Retina (tissue), 1 donor: ENCODE data around the gene DNER.
A peak's percentile ranks its signal among the peaks of the same experiment; 100 is the strongest.

Experiments used
- DNase-seq: peaks from one replicate; pipeline ENCODE4 v3.0.0-alpha.2; 2016

DNER gene

GRCh38 chr2:229669841-229670240, 44.5 kb downstream of the DNER start:
- no peak for DNase-seq

GRCh38 chr2:229666811-229667210, 47.5 kb downstream of the DNER start:
- no peak for DNase-seq

GRCh38 chr2:229665158-229665557, 49.2 kb downstream of the DNER start:
- no peak for DNase-seq

- no peak for DNase-seq
Measured at GRCh38 chr2:229661478-229661877, 52.9 kb downstream of the DNER start.

- DNase-seq = no peak
Measured at GRCh38 chr2:229660951-229661350, 53.4 kb downstream of the DNER start.

- no peak for DNase-seq
Measured at GRCh38 chr2:229660391-229660790, 54.0 kb downstream of the DNER start.

GRCh38 chr2:229658004-229658403, 56.4 kb downstream of the DNER start:
- no peak for DNase-seq

- no peak for DNase-seq
Measured at GRCh38 chr2:229654437-229654836, 59.9 kb downstream of the DNER start.

GRCh38 chr2:229653531-229653930, 60.8 kb downstream of the DNER start:
- no peak for DNase-seq

- DNase-seq = no peak
Measured at GRCh38 chr2:229652796-229653195, 61.6 kb downstream of the DNER start.

GRCh38 chr2:229650901-229651300, 63.5 kb downstream of the DNER start:
- DNase-seq = peak; percentile 41

GRCh38 chr2:229650059-229650458, 64.3 kb downstream of the DNER start:
- no peak for DNase-seq

- no peak for DNase-seq
Measured at GRCh38 chr2:229646186-229646723, 68.1 kb downstream of the DNER start.

- DNase-seq = no peak
Measured at GRCh38 chr2:229642371-229642770, 72.0 kb downstream of the DNER start.

- DNase-seq = no peak
Measured at GRCh38 chr2:229641676-229642075, 72.7 kb downstream of the DNER start.

GRCh38 chr2:229640636-229641035, 73.7 kb downstream of the DNER start:
- no peak for DNase-seq

- DNase-seq = no peak
Measured at GRCh38 chr2:229636571-229636970, 77.8 kb downstream of the DNER start.

GRCh38 chr2:229635371-229635680, 79.0 kb downstream of the DNER start:
- no peak for DNase-seq

- peak; percentile 83 for DNase-seq
Measured at GRCh38 chr2:229634601-229635370, 79.6 kb downstream of the DNER start.

GRCh38 chr2:229633556-229633955, 80.8 kb downstream of the DNER start:
- DNase-seq = peak; percentile 50

GRCh38 chr2:229629039-229629438, 85.3 kb downstream of the DNER start:
- DNase-seq = no peak

GRCh38 chr2:229627728-229628127, 86.6 kb downstream of the DNER start:
- no peak for DNase-seq

- no peak for DNase-seq
Measured at GRCh38 chr2:229622495-229623355, 91.6 kb downstream of the DNER start.

- no peak for DNase-seq
Measured at GRCh38 chr2:229620759-229621158, 93.6 kb downstream of the DNER start.
